GM23338 (cell line): ENCODE data around the gene BAG3. TPM values are rescaled to one million over a fixed set of nuclear protein-coding genes. Genes with fewer than 3 reads are reported as not detected.

ENCODE experiments used
- ATAC-seq: fragments of 200-7000 bp; cut with Tn5 transposase; 3 replicates; pipeline ENCODE4 v1.9.1; 2020
- DNase-seq: peaks from one replicate; pipeline ENCODE4 v3.0.0-alpha.2; 2015; ENCODE audit warnings: low spot score
- H2AFZ ChIP-seq: fragments of 200-600 bp; sonication (generic); 2 replicates; pipeline ENCODE4 v1.8.0; 2016; ENCODE audit warnings: antibody characterized with exemption, mild to moderate bottlenecking, moderate library complexity
- H3F3A ChIP-seq: fragments of 200-600 bp; sonication (generic); replicated peaks from 2 replicates; pipeline ENCODE4 v1.8.0; 2017; ENCODE audit warnings: antibody characterized with exemption, mixed run types, low read depth
- H3K27ac ChIP-seq: fragments of 200-600 bp; sonication (generic); 2 replicates; pipeline ENCODE4 v1.6.1; 2016; ENCODE audit warnings: low read depth
- H3K27me3 ChIP-seq: fragments of 200-600 bp; sonication (generic); 2 replicates; pipeline ENCODE4 v1.8.0; 2016; ENCODE audit warnings: mild to moderate bottlenecking, mixed run types, moderate library complexity; ENCODE audit not compliant: insufficient read depth
- H3K36me3 ChIP-seq: fragments of 200-600 bp; sonication (generic); 2 replicates; pipeline ENCODE4 v1.8.0; 2016; ENCODE audit warnings: mild to moderate bottlenecking; ENCODE audit not compliant: insufficient read depth
- H3K4me1 ChIP-seq: fragments of 200-600 bp; sonication (generic); 2 replicates; pipeline ENCODE4 v1.8.0; 2016; ENCODE audit warnings: mild to moderate bottlenecking, moderate library complexity; ENCODE audit not compliant: insufficient read depth
- H3K4me2 ChIP-seq: fragments of 200-600 bp; sonication (generic); 2 replicates; pipeline ENCODE4 v1.7.1; 2017; ENCODE audit warnings: mixed run types
- H3K4me3 ChIP-seq: fragments of 200-600 bp; sonication (generic); 2 replicates; pipeline ENCODE4 v1.6.1; 2016; ENCODE audit warnings: mixed run types
- H3K79me2 ChIP-seq: fragments of 200-600 bp; sonication (generic); replicated peaks from 2 replicates; pipeline ENCODE4 v1.8.0; 2017; ENCODE audit warnings: mild to moderate bottlenecking; ENCODE audit not compliant: insufficient read depth
- H3K9me2 ChIP-seq: fragments of 200-600 bp; sonication (generic); 2 replicates; pipeline ENCODE4 v1.8.0; 2017; ENCODE audit not compliant: insufficient read depth
- H4K20me1 ChIP-seq: fragments of 200-600 bp; sonication (generic); replicated peaks from 2 replicates; pipeline ENCODE4 v1.8.0; 2017; ENCODE audit warnings: mild to moderate bottlenecking; ENCODE audit not compliant: insufficient read depth
- H3K27ac Mint-ChIP-seq: 2 replicates; pipeline ENCODE4 v1.8.0; 2020; ENCODE audit warnings: inconsistent platforms, mild to moderate bottlenecking, moderate library complexity, mixed read lengths
- H3K27me3 Mint-ChIP-seq: 3 replicates; pipeline ENCODE4 v1.8.0; 2022; ENCODE audit warnings: low read depth, mild to moderate bottlenecking, moderate library complexity, mixed read lengths, inconsistent platforms; ENCODE audit not compliant: insufficient read depth, poor library complexity
- H3K36me3 Mint-ChIP-seq: 3 replicates; pipeline ENCODE4 v1.8.0; 2021; ENCODE audit warnings: low read depth, mild to moderate bottlenecking, inconsistent platforms, moderate library complexity, mixed read lengths
- H3K4me1 Mint-ChIP-seq: 3 replicates; pipeline ENCODE4 v1.8.0; 2020; ENCODE audit warnings: mild to moderate bottlenecking, inconsistent platforms, mixed read lengths
- H3K4me3 Mint-ChIP-seq: 3 replicates; pipeline ENCODE4 v1.8.0; 2021; ENCODE audit warnings: moderate library complexity, mild to moderate bottlenecking, inconsistent platforms, mixed read lengths
- H3K9me3 Mint-ChIP-seq: 3 replicates; pipeline ENCODE4 v1.8.0; 2020; ENCODE audit warnings: moderate library complexity, mild to moderate bottlenecking, inconsistent platforms, mixed read lengths
- EZH2 ChIP-seq: fragments of 200-600 bp; sonication (generic); IDR thresholded peaks from one replicate; pipeline ENCODE4 v1.8.0; 2017; ENCODE audit warnings: antibody characterized with exemption, mild to moderate bottlenecking, low read depth; ENCODE audit not compliant: unreplicated experiment
- EZH2phosphoT487 ChIP-seq: fragments of 200-600 bp; sonication (generic); IDR thresholded peaks from one replicate; pipeline ENCODE4 v1.8.1; 2018; ENCODE audit warnings: antibody characterized with exemption; ENCODE audit not compliant: unreplicated experiment
- NANOG ChIP-seq: IDR thresholded peaks from 2 replicates; pipeline ENCODE4 v1.6.1; 2016; ENCODE audit warnings: antibody characterized with exemption, borderline replicate concordance
- STAT1 ChIP-seq: IDR thresholded peaks from one replicate; pipeline ENCODE4 v1.6.1; 2016; ENCODE audit warnings: antibody characterized with exemption; ENCODE audit not compliant: unreplicated experiment
- ZNF114 ChIP-seq: fragments of 250-450 bp; sonication (Bioruptor Pico); IDR thresholded peaks from 2 replicates; pipeline ENCODE4 v1.5.0; 2020; ENCODE audit warnings: mild to moderate bottlenecking, moderate library complexity
- ZNF331 ChIP-seq: fragments of 250-450 bp; sonication (Bioruptor Pico); IDR thresholded peaks from 2 replicates; pipeline ENCODE4 v1.5.0; 2020; ENCODE audit warnings: low read depth, mild to moderate bottlenecking, moderate library complexity
- polyA plus RNA-seq: library from polyadenylated mRNA; unstranded; fragments of >200 nt; fragmentation: Nextera tagmentation; extraction: Ambion mirVana; gene quantifications from 2 replicates; pipeline ENCODE4 v1.2.1, GENCODE V29; 2016
- total RNA-seq: library from RNA; depleted of rRNA; stranded (reverse); fragments of >200 nt; shearing (Covaris generic); gene quantifications from 2 replicates; pipeline ENCODE4 v1.2.3, GENCODE V29; 2014
- TF ChIP-seq, protein P1 (sequence below): IDR thresholded peaks from 2 replicates; pipeline ENCODE4 v1.6.1; 2016; ENCODE audit warnings: antibody characterized with exemption
- TF ChIP-seq, protein P2 (sequence below), 2 experiments: fragments of 200-600 bp in 1 of 2; sonication (generic) in 1 of 2; conservative IDR thresholded peaks; 2 replicates each; pipeline versions ENCODE4 v1.5.1 to v1.6.1; 2016 to 2017; ENCODE audit warnings: antibody characterized with exemption in 2 of 2, low read depth in 2 of 2, mild to moderate bottlenecking in 2 of 2, moderate library complexity in 1 of 2
- TF ChIP-seq, protein P3 (sequence below): fragments of 250-450 bp; sonication (Bioruptor Pico); IDR thresholded peaks from 2 replicates; pipeline ENCODE4 v1.5.0; 2020; ENCODE audit warnings: mild to moderate bottlenecking, moderate library complexity

Gene BAG3
- total and polyA plus RNA-seq, 2 experiments from 2014 or later: 8.2 to 8.4 TPM

DNA sequence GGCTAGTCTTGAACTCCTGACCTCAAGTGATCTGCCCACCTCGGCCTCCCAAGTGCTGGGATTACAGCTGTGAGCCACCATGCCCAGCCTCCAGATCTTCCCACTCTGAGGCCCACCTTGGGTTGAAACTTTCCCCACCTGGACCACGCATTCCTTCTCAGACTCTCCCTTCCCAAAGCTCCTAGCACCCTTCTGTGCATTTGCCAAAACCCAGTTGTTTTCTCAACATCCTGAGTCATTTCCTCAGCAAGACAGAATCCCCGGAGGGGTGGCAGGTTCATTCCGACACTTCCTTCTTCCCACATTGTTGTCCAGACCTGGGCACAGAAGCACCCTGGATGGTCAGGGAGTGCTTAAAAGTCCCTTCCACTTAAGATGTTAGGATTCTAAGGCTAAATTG lies 28.9 kb downstream of the BAG3 start:
- Histone ChIP-seq H3K9me2 (no peaks in the 10 kb centered on the region), H2AFZ (no peak overlapping the region), H3F3A (no peaks in the 10 kb centered on the region), H3K79me2 (no peaks in the 10 kb centered on the region), H3K4me1 (no peaks in the 10 kb centered on the region), H3K4me3 (no peak overlapping the region), H3K4me2 (no peak overlapping the region), H3K27ac (no peak overlapping the region), H3K36me3 (peaks cover 6% of the 10 kb centered on the region; the same call in 1 of the 2 replicates), H4K20me1 (no peaks in the 10 kb centered on the region), H3K27me3 (no peaks in the 10 kb centered on the region)
- TF ChIP-seq, protein P1, sequence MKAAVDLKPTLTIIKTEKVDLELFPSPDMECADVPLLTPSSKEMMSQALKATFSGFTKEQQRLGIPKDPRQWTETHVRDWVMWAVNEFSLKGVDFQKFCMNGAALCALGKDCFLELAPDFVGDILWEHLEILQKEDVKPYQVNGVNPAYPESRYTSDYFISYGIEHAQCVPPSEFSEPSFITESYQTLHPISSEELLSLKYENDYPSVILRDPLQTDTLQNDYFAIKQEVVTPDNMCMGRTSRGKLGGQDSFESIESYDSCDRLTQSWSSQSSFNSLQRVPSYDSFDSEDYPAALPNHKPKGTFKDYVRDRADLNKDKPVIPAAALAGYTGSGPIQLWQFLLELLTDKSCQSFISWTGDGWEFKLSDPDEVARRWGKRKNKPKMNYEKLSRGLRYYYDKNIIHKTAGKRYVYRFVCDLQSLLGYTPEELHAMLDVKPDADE: no peak
- no peak for TF ChIP-seq ZNF331 (CRISPR knock-in tag)
- no peak for TF ChIP-seq EZH2
- TF ChIP-seq STAT1: no peak
- TF ChIP-seq, protein P2, sequence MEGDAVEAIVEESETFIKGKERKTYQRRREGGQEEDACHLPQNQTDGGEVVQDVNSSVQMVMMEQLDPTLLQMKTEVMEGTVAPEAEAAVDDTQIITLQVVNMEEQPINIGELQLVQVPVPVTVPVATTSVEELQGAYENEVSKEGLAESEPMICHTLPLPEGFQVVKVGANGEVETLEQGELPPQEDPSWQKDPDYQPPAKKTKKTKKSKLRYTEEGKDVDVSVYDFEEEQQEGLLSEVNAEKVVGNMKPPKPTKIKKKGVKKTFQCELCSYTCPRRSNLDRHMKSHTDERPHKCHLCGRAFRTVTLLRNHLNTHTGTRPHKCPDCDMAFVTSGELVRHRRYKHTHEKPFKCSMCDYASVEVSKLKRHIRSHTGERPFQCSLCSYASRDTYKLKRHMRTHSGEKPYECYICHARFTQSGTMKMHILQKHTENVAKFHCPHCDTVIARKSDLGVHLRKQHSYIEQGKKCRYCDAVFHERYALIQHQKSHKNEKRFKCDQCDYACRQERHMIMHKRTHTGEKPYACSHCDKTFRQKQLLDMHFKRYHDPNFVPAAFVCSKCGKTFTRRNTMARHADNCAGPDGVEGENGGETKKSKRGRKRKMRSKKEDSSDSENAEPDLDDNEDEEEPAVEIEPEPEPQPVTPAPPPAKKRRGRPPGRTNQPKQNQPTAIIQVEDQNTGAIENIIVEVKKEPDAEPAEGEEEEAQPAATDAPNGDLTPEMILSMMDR (conservative IDR thresholded peaks at IDR 0.05; ENCODE audit: low read depth in 2 of 2): no peak
- DNase-seq (no peak), ATAC-seq (no peak)
- Mint-ChIP-seq H3K9me3 (peaks cover 4% of the 10 kb centered on the region; the same call in 2 of the 3 replicates), H3K4me1 (no peaks in the 10 kb centered on the region; the same call in 2 of the 3 replicates), H3K4me3 (no peak overlapping the region), H3K27me3 (peaks cover 3% of the 10 kb centered on the region), H3K36me3 (peaks cover 11% of the 10 kb centered on the region), H3K27ac (no peak overlapping the region)

DNA sequence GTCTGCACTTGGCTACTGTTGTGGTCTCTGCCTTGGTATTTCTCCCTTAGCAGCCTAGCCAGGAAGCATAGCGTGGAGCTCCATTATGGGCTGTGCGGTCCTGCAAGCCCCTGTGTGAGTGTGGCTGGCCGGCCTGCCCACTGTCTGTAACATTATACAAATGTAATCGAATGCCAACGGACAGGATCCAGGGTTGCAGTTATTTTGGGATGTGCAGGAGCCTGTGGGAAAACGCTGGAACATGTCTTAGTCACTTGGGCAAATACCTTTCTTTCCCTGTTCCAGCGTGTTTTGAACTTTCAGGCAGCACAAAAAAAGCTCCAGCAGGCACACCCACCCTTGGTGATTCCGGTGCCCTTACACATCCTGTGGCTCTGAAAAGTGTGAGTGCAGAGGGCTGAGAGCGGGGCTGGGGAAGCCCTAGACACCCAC lies 29.5 kb downstream of the BAG3 start:
- Histone ChIP-seq H3K4me2 (no peak overlapping the region), H3K79me2 (no peaks in the 10 kb centered on the region), H2AFZ (no peak overlapping the region), H4K20me1 (no peaks in the 10 kb centered on the region), H3K4me1 (no peaks in the 10 kb centered on the region), H3K36me3 (peaks cover 6% of the 10 kb centered on the region; the same call in 1 of the 2 replicates), H3K9me2 (no peaks in the 10 kb centered on the region), H3K27me3 (no peaks in the 10 kb centered on the region), H3K27ac (no peak overlapping the region), H3K4me3 (no peak overlapping the region), H3F3A (no peaks in the 10 kb centered on the region)
- Mint-ChIP-seq H3K9me3 (peaks cover 4% of the 10 kb centered on the region; the same call in 2 of the 3 replicates), H3K27me3 (peaks cover 3% of the 10 kb centered on the region), H3K36me3 (peaks cover 11% of the 10 kb centered on the region), H3K27ac (no peak overlapping the region), H3K4me3 (no peak overlapping the region), H3K4me1 (no peaks in the 10 kb centered on the region)
- DNase-seq: no peak
- no peak for ATAC-seq
- no peak for TF ChIP-seq ZNF114 (CRISPR knock-in tag)
- no peak for TF ChIP-seq ZNF331 (CRISPR knock-in tag)
- TF ChIP-seq EZH2phosphoT487: no peak
- TF ChIP-seq NANOG: no peak
- no peak for TF ChIP-seq EZH2
- TF ChIP-seq, protein P3, sequence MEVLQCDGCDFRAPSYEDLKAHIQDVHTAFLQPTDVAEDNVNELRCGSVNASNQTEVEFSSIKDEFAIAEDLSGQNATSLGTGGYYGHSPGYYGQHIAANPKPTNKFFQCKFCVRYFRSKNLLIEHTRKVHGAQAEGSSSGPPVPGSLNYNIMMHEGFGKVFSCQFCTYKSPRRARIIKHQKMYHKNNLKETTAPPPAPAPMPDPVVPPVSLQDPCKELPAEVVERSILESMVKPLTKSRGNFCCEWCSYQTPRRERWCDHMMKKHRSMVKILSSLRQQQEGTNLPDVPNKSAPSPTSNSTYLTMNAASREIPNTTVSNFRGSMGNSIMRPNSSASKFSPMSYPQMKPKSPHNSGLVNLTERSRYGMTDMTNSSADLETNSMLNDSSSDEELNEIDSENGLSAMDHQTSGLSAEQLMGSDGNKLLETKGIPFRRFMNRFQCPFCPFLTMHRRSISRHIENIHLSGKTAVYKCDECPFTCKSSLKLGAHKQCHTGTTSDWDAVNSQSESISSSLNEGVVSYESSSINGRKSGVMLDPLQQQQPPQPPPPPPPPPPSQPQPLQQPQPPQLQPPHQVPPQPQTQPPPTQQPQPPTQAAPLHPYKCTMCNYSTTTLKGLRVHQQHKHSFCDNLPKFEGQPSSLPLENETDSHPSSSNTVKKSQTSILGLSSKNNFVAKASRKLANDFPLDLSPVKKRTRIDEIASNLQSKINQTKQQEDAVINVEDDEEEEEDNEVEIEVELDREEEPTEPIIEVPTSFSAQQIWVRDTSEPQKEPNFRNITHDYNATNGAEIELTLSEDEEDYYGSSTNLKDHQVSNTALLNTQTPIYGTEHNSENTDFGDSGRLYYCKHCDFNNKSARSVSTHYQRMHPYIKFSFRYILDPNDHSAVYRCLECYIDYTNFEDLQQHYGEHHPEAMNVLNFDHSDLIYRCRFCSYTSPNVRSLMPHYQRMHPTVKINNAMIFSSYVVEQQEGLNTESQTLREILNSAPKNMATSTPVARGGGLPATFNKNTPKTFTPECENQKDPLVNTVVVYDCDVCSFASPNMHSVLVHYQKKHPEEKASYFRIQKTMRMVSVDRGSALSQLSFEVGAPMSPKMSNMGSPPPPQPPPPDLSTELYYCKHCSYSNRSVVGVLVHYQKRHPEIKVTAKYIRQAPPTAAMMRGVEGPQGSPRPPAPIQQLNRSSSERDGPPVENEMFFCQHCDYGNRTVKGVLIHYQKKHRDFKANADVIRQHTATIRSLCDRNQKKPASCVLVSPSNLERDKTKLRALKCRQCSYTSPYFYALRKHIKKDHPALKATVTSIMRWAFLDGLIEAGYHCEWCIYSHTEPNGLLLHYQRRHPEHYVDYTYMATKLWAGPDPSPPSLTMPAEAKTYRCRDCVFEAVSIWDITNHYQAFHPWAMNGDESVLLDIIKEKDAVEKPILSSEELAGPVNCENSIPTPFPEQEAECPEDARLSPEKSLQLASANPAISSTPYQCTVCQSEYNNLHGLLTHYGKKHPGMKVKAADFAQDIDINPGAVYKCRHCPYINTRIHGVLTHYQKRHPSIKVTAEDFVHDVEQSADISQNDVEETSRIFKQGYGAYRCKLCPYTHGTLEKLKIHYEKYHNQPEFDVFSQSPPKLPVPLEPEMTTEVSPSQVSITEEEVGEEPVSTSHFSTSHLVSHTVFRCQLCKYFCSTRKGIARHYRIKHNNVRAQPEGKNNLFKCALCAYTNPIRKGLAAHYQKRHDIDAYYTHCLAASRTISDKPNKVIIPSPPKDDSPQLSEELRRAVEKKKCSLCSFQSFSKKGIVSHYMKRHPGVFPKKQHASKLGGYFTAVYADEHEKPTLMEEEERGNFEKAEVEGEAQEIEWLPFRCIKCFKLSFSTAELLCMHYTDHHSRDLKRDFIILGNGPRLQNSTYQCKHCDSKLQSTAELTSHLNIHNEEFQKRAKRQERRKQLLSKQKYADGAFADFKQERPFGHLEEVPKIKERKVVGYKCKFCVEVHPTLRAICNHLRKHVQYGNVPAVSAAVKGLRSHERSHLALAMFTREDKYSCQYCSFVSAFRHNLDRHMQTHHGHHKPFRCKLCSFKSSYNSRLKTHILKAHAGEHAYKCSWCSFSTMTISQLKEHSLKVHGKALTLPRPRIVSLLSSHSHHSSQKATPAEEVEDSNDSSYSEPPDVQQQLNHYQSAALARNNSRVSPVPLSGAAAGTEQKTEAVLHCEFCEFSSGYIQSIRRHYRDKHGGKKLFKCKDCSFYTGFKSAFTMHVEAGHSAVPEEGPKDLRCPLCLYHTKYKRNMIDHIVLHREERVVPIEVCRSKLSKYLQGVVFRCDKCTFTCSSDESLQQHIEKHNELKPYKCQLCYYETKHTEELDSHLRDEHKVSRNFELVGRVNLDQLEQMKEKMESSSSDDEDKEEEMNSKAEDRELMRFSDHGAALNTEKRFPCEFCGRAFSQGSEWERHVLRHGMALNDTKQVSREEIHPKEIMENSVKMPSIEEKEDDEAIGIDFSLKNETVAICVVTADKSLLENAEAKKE: no peak
